DOHH2 (cell line): ENCODE data around the gene ABCB8.

Experiments
- H3F3A ChIP-seq: fragments of 200-600 bp; sonication (generic), shearing (Covaris generic); 2 replicates; pipeline ENCODE4 v1.6.0; 2016; ENCODE audit warnings: antibody characterized with exemption, mild to moderate bottlenecking; ENCODE audit not compliant: control insufficient read depth, insufficient read depth
- H3K27ac ChIP-seq: fragments of 200-600 bp; sonication (generic); 2 replicates; pipeline ENCODE4 v1.5.1; 2014; ENCODE audit warnings: low read depth, mild to moderate bottlenecking, low read length, moderate library complexity
- H3K27me3 ChIP-seq: fragments of 200-600 bp; sonication (generic); 2 replicates; pipeline ENCODE4 v1.6.1; 2014; ENCODE audit warnings: mild to moderate bottlenecking, low read length, mixed read lengths; ENCODE audit not compliant: control insufficient read depth
- H3K36me3 ChIP-seq: fragments of 200-600 bp; sonication (generic); 2 replicates; pipeline ENCODE4 v1.6.1; 2014; ENCODE audit warnings: mild to moderate bottlenecking, low read length, moderate library complexity, mixed read lengths; ENCODE audit not compliant: control insufficient read depth
- H3K4me1 ChIP-seq: fragments of 200-600 bp; sonication (generic); 2 replicates; pipeline ENCODE4 v1.6.1; 2014; ENCODE audit warnings: mild to moderate bottlenecking, low read length, mixed read lengths; ENCODE audit not compliant: control insufficient read depth
- H3K4me2 ChIP-seq: fragments of 200-600 bp; sonication (generic); 2 replicates; pipeline ENCODE4 v1.6.0; 2014; ENCODE audit warnings: mild to moderate bottlenecking, low read length, moderate library complexity
- H3K4me3 ChIP-seq: fragments of 200-600 bp; sonication (generic); 2 replicates; pipeline ENCODE4 v1.5.1; 2014; ENCODE audit warnings: mild to moderate bottlenecking, low read length, mixed read lengths
- H3K79me2 ChIP-seq: fragments of 200-600 bp; sonication (generic); 2 replicates; pipeline ENCODE4 v1.6.1; 2014; ENCODE audit warnings: mild to moderate bottlenecking, low read length, mixed read lengths; ENCODE audit not compliant: control insufficient read depth
- H3K9me2 ChIP-seq: fragments of 200-600 bp; sonication (generic); replicated peaks from 2 replicates; pipeline ENCODE4 v1.6.1; 2014; ENCODE audit warnings: mild to moderate bottlenecking, low read length, mixed read lengths; ENCODE audit not compliant: control insufficient read depth
- H3K9me3 ChIP-seq: fragments of 200-600 bp; sonication (generic); 2 replicates; pipeline ENCODE4 v1.6.1; 2014; ENCODE audit warnings: antibody characterized with exemption, low read length, mixed read lengths; ENCODE audit not compliant: control insufficient read depth, insufficient read depth
- H4K20me1 ChIP-seq: fragments of 200-600 bp; sonication (generic); 2 replicates; pipeline ENCODE4 v1.6.0; 2014; ENCODE audit warnings: low read depth, mild to moderate bottlenecking, antibody characterized with exemption, low read length, moderate library complexity; ENCODE audit not compliant: control insufficient read depth, insufficient read depth
- EZH2phosphoT487 ChIP-seq: fragments of 200-600 bp; sonication (generic); IDR thresholded peaks from 2 replicates; pipeline ENCODE4 v1.6.1; 2017; ENCODE audit warnings: borderline replicate concordance, mild to moderate bottlenecking, antibody characterized with exemption, low read length, moderate library complexity, mixed read lengths
- TF ChIP-seq, protein P1 (sequence below): fragments of 200-600 bp; sonication (generic); IDR thresholded peaks from one replicate; pipeline ENCODE4 v1.5.1; 2014; ENCODE audit warnings: antibody characterized with exemption, mild to moderate bottlenecking, low read depth, low read length; ENCODE audit not compliant: poor library complexity, severe bottlenecking

The ABCB8 gene

DNA sequence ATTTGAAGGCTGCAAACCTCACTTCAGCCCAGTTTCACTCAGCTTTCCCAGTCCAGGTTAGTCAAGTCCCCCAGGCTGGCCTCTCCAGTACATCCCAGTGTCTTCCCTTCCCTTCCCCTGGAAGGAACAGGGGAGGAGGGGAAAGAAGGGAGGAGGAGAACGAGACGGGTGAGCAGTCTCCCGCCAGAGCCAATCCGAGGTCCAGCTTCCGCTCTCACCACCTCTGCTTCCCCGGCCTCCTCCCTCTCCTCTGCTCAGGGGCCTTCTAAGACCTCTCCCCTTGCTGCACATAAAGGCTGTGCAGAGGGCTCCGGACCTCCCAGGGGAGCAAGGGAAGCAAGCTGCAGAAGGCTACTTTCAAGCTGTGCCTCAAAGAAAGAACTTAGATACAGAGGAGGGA lies 8.0 kb upstream of the ABCB8 start:
- Histone ChIP-seq H3K27ac (no peak overlapping the region), H3K36me3 (no peaks in the 10 kb centered on the region), H3F3A (no peaks in the 10 kb centered on the region), H3K9me2 (no peaks in the 10 kb centered on the region), H3K4me1 (peaks cover 20% of the 10 kb centered on the region), H3K4me2 (no peak overlapping the region), H3K27me3 (peaks cover 23% of the 10 kb centered on the region), H3K4me3 (no peak overlapping the region), H3K9me3 (no peaks in the 10 kb centered on the region), H3K79me2 (no peaks in the 10 kb centered on the region), H4K20me1 (no peaks in the 10 kb centered on the region)
- TF ChIP-seq EZH2phosphoT487 = no peak
- TF ChIP-seq, protein P1, sequence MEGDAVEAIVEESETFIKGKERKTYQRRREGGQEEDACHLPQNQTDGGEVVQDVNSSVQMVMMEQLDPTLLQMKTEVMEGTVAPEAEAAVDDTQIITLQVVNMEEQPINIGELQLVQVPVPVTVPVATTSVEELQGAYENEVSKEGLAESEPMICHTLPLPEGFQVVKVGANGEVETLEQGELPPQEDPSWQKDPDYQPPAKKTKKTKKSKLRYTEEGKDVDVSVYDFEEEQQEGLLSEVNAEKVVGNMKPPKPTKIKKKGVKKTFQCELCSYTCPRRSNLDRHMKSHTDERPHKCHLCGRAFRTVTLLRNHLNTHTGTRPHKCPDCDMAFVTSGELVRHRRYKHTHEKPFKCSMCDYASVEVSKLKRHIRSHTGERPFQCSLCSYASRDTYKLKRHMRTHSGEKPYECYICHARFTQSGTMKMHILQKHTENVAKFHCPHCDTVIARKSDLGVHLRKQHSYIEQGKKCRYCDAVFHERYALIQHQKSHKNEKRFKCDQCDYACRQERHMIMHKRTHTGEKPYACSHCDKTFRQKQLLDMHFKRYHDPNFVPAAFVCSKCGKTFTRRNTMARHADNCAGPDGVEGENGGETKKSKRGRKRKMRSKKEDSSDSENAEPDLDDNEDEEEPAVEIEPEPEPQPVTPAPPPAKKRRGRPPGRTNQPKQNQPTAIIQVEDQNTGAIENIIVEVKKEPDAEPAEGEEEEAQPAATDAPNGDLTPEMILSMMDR = no peak

- Histone ChIP-seq H3K27ac (no peak overlapping the region), H3F3A (no peaks in the 10 kb centered on the region), H3K27me3 (peaks cover 23% of the 10 kb centered on the region), H3K4me3 (no peak overlapping the region), H3K4me1 (peaks cover 12% of the 10 kb centered on the region), H3K36me3 (no peaks in the 10 kb centered on the region), H4K20me1 (no peaks in the 10 kb centered on the region), H3K4me2 (no peak overlapping the region), H3K79me2 (no peaks in the 10 kb centered on the region), H3K9me3 (no peaks in the 10 kb centered on the region), H3K9me2 (no peaks in the 10 kb centered on the region)
- no peak for TF ChIP-seq EZH2phosphoT487
- TF ChIP-seq, protein P1 = no peak
These were observed 5.0 kb upstream of the ABCB8 start for GRCh38 chr7:151023232-151023631.

- H4K20me1 ChIP-seq = no peaks in the 10 kb centered on the region
- no peak within 1 kb of the TSS for H3K27ac ChIP-seq
- H3K36me3 ChIP-seq = no peaks in the 10 kb centered on the region; the same call in 1 of the 2 replicates
- H3K4me2 ChIP-seq = no peak within 1 kb of the TSS
- H3F3A ChIP-seq = no peaks in the 10 kb centered on the region
- TF ChIP-seq, protein P1 = no peak
- no peak for TF ChIP-seq EZH2phosphoT487
- peaks cover 20% of the 10 kb centered on the region for H3K27me3 ChIP-seq
- H3K9me3 ChIP-seq = no peaks in the 10 kb centered on the region
- peaks cover 17% of the 10 kb centered on the region for H3K4me1 ChIP-seq
- H3K9me2 ChIP-seq = no peaks in the 10 kb centered on the region
- no peak within 1 kb of the TSS for H3K4me3 ChIP-seq
- H3K79me2 ChIP-seq = peaks cover 13% of the 10 kb centered on the region
These were observed 3.7 kb upstream of the ABCB8 start, which contains the start of gene ATG9B for GRCh38 chr7:151024435-151025056. ATG9B (minus strand) TSS chr7:151024494; CDS start chr7:151024423, 71 bp downstream.
